ENCODE results near the gene COL4A1.

The COL4A1 gene

GRCh38 chr13:110340812-110341444, 34.0 kb upstream of the COL4A1 start:
- no peak for DNase-seq

GRCh38 chr13:110339975-110340550, 33.1 kb upstream of the COL4A1 start:
- no peak for DNase-seq

- DNase-seq = no peak
Measured at GRCh38 chr13:110339263-110339662, 32.3 kb upstream of the COL4A1 start.

- no peak for DNase-seq
Measured at GRCh38 chr13:110338441-110339101, 31.6 kb upstream of the COL4A1 start.

- no peak for DNase-seq
Measured at GRCh38 chr13:110337247-110337646, 30.3 kb upstream of the COL4A1 start.

- no peak for DNase-seq
Measured at GRCh38 chr13:110336681-110337080, 29.7 kb upstream of the COL4A1 start.

- no peak for DNase-seq
Measured at GRCh38 chr13:110336108-110336507, 29.2 kb upstream of the COL4A1 start.

- no peak for DNase-seq
Measured at GRCh38 chr13:110334841-110335490, 28.0 kb upstream of the COL4A1 start.

- no peak for DNase-seq
Measured at GRCh38 chr13:110334256-110334655, 27.3 kb upstream of the COL4A1 start.

- no peak for DNase-seq
Measured at GRCh38 chr13:110333837-110334236, 26.9 kb upstream of the COL4A1 start.

- DNase-seq = no peak
Measured at GRCh38 chr13:110332750-110333149, 25.8 kb upstream of the COL4A1 start.

- DNase-seq = no peak
Measured at GRCh38 chr13:110331362-110331761, 24.4 kb upstream of the COL4A1 start.

- no peak for DNase-seq
Measured at GRCh38 chr13:110330491-110331011, 23.6 kb upstream of the COL4A1 start.

- DNase-seq = no peak
Measured at GRCh38 chr13:110329798-110330461, 23.0 kb upstream of the COL4A1 start.

GRCh38 chr13:110329258-110329657, 22.3 kb upstream of the COL4A1 start:
- DNase-seq = no peak

GRCh38 chr13:110328573-110328972, 21.6 kb upstream of the COL4A1 start:
- DNase-seq = no peak

GRCh38 chr13:110327051-110327721, 20.2 kb upstream of the COL4A1 start:
- no peak for DNase-seq

- no peak for DNase-seq
Measured at GRCh38 chr13:110326263-110326904, 19.4 kb upstream of the COL4A1 start.

- no peak for DNase-seq
Measured at GRCh38 chr13:110324026-110324749, 17.2 kb upstream of the COL4A1 start.

GRCh38 chr13:110323172-110323891, 16.4 kb upstream of the COL4A1 start:
- no peak for DNase-seq

GRCh38 chr13:110322828-110323171, 15.8 kb upstream of the COL4A1 start:
- no peak for DNase-seq
